ENCODE data around the gene GAA.

DNA sequence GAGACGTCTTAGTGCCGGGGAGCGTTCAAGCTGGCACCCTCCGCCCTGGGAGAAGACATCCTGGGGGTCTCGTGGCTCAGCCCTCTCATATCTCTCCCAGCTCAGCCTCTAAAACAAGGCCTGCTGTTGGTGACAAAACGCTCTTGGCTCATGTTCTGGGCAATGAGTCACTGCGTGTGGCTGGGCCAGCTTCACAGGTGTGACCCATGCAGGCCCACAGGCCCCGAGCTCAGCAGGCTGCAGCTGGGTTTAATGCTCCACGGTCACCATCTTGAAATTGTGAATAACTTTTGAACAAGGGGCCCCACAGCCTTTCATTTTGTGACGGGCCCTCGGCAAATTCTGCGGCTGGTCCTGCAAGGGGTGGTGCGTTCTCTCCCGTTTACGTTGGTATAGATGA lies 22.4 kb downstream of the GAA start:
- TF ChIP-seq, protein P1, sequence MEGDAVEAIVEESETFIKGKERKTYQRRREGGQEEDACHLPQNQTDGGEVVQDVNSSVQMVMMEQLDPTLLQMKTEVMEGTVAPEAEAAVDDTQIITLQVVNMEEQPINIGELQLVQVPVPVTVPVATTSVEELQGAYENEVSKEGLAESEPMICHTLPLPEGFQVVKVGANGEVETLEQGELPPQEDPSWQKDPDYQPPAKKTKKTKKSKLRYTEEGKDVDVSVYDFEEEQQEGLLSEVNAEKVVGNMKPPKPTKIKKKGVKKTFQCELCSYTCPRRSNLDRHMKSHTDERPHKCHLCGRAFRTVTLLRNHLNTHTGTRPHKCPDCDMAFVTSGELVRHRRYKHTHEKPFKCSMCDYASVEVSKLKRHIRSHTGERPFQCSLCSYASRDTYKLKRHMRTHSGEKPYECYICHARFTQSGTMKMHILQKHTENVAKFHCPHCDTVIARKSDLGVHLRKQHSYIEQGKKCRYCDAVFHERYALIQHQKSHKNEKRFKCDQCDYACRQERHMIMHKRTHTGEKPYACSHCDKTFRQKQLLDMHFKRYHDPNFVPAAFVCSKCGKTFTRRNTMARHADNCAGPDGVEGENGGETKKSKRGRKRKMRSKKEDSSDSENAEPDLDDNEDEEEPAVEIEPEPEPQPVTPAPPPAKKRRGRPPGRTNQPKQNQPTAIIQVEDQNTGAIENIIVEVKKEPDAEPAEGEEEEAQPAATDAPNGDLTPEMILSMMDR (conservative IDR thresholded peaks at IDR 0.05; ENCODE audit: low read length), result no peak
- TF ChIP-seq EZH2phosphoT487 (IDR thresholded peaks at IDR 0.05; ENCODE audit: borderline replicate concordance), result no peak

All from Loucy (cell line).